Measurements from ENCODE around the gene TDRD6.

Gene TDRD6

GRCh38 chr6:46648869-46649492 is 38.7 kb upstream of the TDRD6 start (continued):
- TF ChIP-seq KLF9 (tag by site-specific recombination; IDR thresholded peaks at IDR 0.05; ENCODE audit: low read depth) (no peak), ZNF169 (tag by site-specific recombination; IDR thresholded peaks at IDR 0.05) (no peak), ZNF707 (tag by site-specific recombination; IDR thresholded peaks at IDR 0.05) (no peak), ZNF2 (tag by site-specific recombination; IDR thresholded peaks at IDR 0.05) (no peak), ZNF621 (tag by site-specific recombination; IDR thresholded peaks at IDR 0.05) (no peak), KLF16 (tag by site-specific recombination; IDR thresholded peaks at IDR 0.05) (no peak), ZNF302 (tag by site-specific recombination; IDR thresholded peaks at IDR 0.05; ENCODE audit: low read depth) (no peak), ZNF280D (tag by site-specific recombination; IDR thresholded peaks at IDR 0.05) (no peak), ZNF510 (tag by site-specific recombination; IDR thresholded peaks at IDR 0.05; ENCODE audit: insufficient replicate concordance) (no peak), ZNF624 (tag by site-specific recombination; IDR thresholded peaks at IDR 0.05) (no peak), ZFP69B (tag by site-specific recombination; IDR thresholded peaks at IDR 0.05) (no peak), ZSCAN18 (tag by site-specific recombination; IDR thresholded peaks at IDR 0.05) (no peak), ZNF544 (tag by site-specific recombination; IDR thresholded peaks at IDR 0.05) (no peak), ZNF155 (tag by site-specific recombination; IDR thresholded peaks at IDR 0.05) (no peak), ZNF600 (tag by site-specific recombination; IDR thresholded peaks at IDR 0.05) (peak; percentile 50; the same call in 1 of the 2 replicates), CTCF (tag by site-specific recombination; IDR thresholded peaks at IDR 0.05) (no peak), FEZF1 (tag by site-specific recombination; IDR thresholded peaks at IDR 0.05) (no peak), ZNF48 (tag by site-specific recombination; IDR thresholded peaks at IDR 0.05) (no peak), ZBTB11 (tag by site-specific recombination; conservative IDR thresholded peaks at IDR 0.05; ENCODE audit: low read depth) (no peak), ZNF596 (tag by site-specific recombination; IDR thresholded peaks at IDR 0.05) (no peak), ZNF837 (tag by site-specific recombination; IDR thresholded peaks at IDR 0.05) (no peak), ZNF529 (tag by site-specific recombination; IDR thresholded peaks at IDR 0.05; ENCODE audit: insufficient replicate concordance) (no peak), ZNF677 (tag by site-specific recombination; IDR thresholded peaks at IDR 0.05) (no peak), ZNF391 (tag by site-specific recombination; IDR thresholded peaks at IDR 0.05; ENCODE audit: borderline replicate concordance, low read depth) (no peak), MYNN (tag by site-specific recombination; IDR thresholded peaks at IDR 0.05; ENCODE audit: borderline replicate concordance) (no peak), ZNF274 (IDR thresholded peaks at IDR 0.05; ENCODE audit: low read length) (no peak), ZNF274 (tag by site-specific recombination; IDR thresholded peaks at IDR 0.05; ENCODE audit: borderline replicate concordance) (no peak), OSR2 (tag by site-specific recombination; IDR thresholded peaks at IDR 0.05) (peak; percentile 71), ZNF629 (tag by site-specific recombination; IDR thresholded peaks at IDR 0.05) (peak; percentile 63), KLF8 (tag by site-specific recombination; IDR thresholded peaks at IDR 0.05) (no peak)
- TF ChIP-seq, protein P1, sequence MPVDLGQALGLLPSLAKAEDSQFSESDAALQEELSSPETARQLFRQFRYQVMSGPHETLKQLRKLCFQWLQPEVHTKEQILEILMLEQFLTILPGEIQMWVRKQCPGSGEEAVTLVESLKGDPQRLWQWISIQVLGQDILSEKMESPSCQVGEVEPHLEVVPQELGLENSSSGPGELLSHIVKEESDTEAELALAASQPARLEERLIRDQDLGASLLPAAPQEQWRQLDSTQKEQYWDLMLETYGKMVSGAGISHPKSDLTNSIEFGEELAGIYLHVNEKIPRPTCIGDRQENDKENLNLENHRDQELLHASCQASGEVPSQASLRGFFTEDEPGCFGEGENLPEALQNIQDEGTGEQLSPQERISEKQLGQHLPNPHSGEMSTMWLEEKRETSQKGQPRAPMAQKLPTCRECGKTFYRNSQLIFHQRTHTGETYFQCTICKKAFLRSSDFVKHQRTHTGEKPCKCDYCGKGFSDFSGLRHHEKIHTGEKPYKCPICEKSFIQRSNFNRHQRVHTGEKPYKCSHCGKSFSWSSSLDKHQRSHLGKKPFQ (tag by site-specific recombination; IDR thresholded peaks at IDR 0.05): no peak

All from HEK293 (cell line).